ENCODE results near the gene CD274. TPM values are rescaled to one million over a fixed set of nuclear protein-coding genes. Genes with fewer than 3 reads are reported as not detected.
A peak's percentile ranks its signal among the peaks of the same experiment; 100 is the strongest.

CD274 gene
- total RNA-seq, 1 donor: 1.1 TPM

- no peak for TF ChIP-seq CTCF (IDR thresholded peaks at IDR 0.05; ENCODE audit: insufficient read depth, low read length)
- H3K4me3 ChIP-seq (ENCODE audit: low read depth, low read length): no peak overlapping the region
- DNase-seq (ENCODE audit: low read depth): no peak
These were observed 30.6 kb downstream of the CD274 start for GRCh38 chr9:5480919-5481318.

- no peak for DNase-seq (ENCODE audit: low read depth)
- H3K4me3 ChIP-seq (ENCODE audit: low read depth, low read length): no peak overlapping the region
- TF ChIP-seq CTCF (IDR thresholded peaks at IDR 0.05; ENCODE audit: insufficient read depth, low read length): peak; percentile 20
These were observed 31.1 kb downstream of the CD274 start for GRCh38 chr9:5481322-5482040.

- no peak for TF ChIP-seq CTCF (IDR thresholded peaks at IDR 0.05; ENCODE audit: insufficient read depth, low read length)
- H3K4me3 ChIP-seq (ENCODE audit: low read depth, low read length): no peak overlapping the region
- DNase-seq (ENCODE audit: low read depth): no peak
These were observed 31.9 kb downstream of the CD274 start for GRCh38 chr9:5482194-5482593.

GRCh38 chr9:5483306-5483705 lies 33.0 kb downstream of the CD274 start:
- no peak for TF ChIP-seq CTCF (IDR thresholded peaks at IDR 0.05; ENCODE audit: insufficient read depth, low read length)
- DNase-seq (ENCODE audit: low read depth): no peak

GRCh38 chr9:5485378-5486085 lies 35.2 kb downstream of the CD274 start:
- TF ChIP-seq CTCF (IDR thresholded peaks at IDR 0.05; ENCODE audit: insufficient read depth, low read length): no peak
- H3K4me3 ChIP-seq (ENCODE audit: low read depth, low read length): no peak overlapping the region
- DNase-seq (ENCODE audit: low read depth): no peak

More at GRCh38 chr9:5483306-5483705, 33.0 kb downstream of the CD274 start:
- no peak overlapping the region for H3K4me3 ChIP-seq (ENCODE audit: low read depth, low read length)

- TF ChIP-seq CTCF (IDR thresholded peaks at IDR 0.05; ENCODE audit: insufficient read depth, low read length): no peak
- H3K4me3 ChIP-seq (ENCODE audit: low read depth, low read length): no peak overlapping the region
- no peak for DNase-seq (ENCODE audit: low read depth)
These were observed 36.6 kb downstream of the CD274 start for GRCh38 chr9:5486988-5487387.
